Fibroblast of lung (primary cell): Measurements from ENCODE around the gene SLC25A12. TPM values are rescaled to one million over a fixed set of nuclear protein-coding genes. Genes with fewer than 3 reads are reported as not detected.

Experiments
- DNase-seq, 2 donors: peaks; one replicate each; pipeline versions ENCODE4 v3.0.0 to v3.0.0-alpha.2; 2010; ENCODE audit warnings: low read depth in 2 of 2
- H2AFZ ChIP-seq: 2 replicates; pipeline ENCODE4 v1.5.1; 2012; ENCODE audit warnings: low read length, control low read depth, inconsistent platforms
- H3K27ac ChIP-seq: 2 replicates; pipeline ENCODE4 v1.5.1; 2011; ENCODE audit warnings: low read length, control low read depth; ENCODE audit not compliant: insufficient read depth
- H3K27me3 ChIP-seq: 2 replicates; pipeline ENCODE4 v1.5.1; 2011; ENCODE audit warnings: mild to moderate bottlenecking, low read length; ENCODE audit not compliant: control insufficient read depth, insufficient read depth
- H3K36me3 ChIP-seq: 2 replicates; pipeline ENCODE4 v1.5.1; 2011; ENCODE audit warnings: low read length; ENCODE audit not compliant: control insufficient read depth, insufficient read depth
- H3K4me1 ChIP-seq: 2 replicates; pipeline ENCODE4 v1.5.1; 2011; ENCODE audit warnings: low read length; ENCODE audit not compliant: control insufficient read depth, insufficient read depth; ENCODE audit errors: extremely low read depth
- H3K4me2 ChIP-seq: 2 replicates; pipeline ENCODE4 v1.5.1; 2011; ENCODE audit warnings: low read length, control low read depth; ENCODE audit not compliant: insufficient read depth; ENCODE audit errors: extremely low read depth
- H3K4me3 ChIP-seq, 4 experiments: fragments of 200-600 bp in 1 of 4; sonication (generic) in 1 of 4; replicated peaks in 1 of 4; 2 replicates each; pipeline ENCODE4 v1.5.1; 2011 to 2016; ENCODE audit warnings: low read length in 4 of 4, low read depth in 3 of 4, mild to moderate bottlenecking in 3 of 4, control low read depth in 2 of 4, inconsistent platforms in 1 of 4, mixed read lengths in 1 of 4; ENCODE audit not compliant: insufficient read depth in 1 of 4; ENCODE audit errors: control extremely low read depth in 1 of 4
- H3K79me2 ChIP-seq: 2 replicates; pipeline ENCODE4 v1.5.1; 2012; ENCODE audit warnings: mild to moderate bottlenecking, low read length, inconsistent platforms; ENCODE audit not compliant: control insufficient read depth, insufficient read depth
- H3K9ac ChIP-seq: 2 replicates; pipeline ENCODE4 v1.5.1; 2011; ENCODE audit warnings: mild to moderate bottlenecking, low read length, control low read depth; ENCODE audit not compliant: insufficient read depth
- H3K9me3 ChIP-seq: 2 replicates; pipeline ENCODE4 v1.5.1; 2012; ENCODE audit warnings: low read depth, low read length; ENCODE audit not compliant: control insufficient read depth, insufficient read depth
- H4K20me1 ChIP-seq: 2 replicates; pipeline ENCODE4 v1.5.1; 2011; ENCODE audit warnings: low read length; ENCODE audit not compliant: control insufficient read depth, insufficient read depth; ENCODE audit errors: extremely low read depth
- CTCF ChIP-seq, 2 donors: IDR thresholded peaks in 1 of 2; conservative IDR thresholded peaks in 1 of 2; 1 replicate in 1 of 2; 2 replicates in 1 of 2; pipeline ENCODE4 v1.5.1; 2011 to 2012; ENCODE audit warnings: low read length in 2 of 2, control low read depth in 1 of 2, inconsistent platforms in 1 of 2, low read depth in 1 of 2, mild to moderate bottlenecking in 1 of 2
- EZH2 ChIP-seq: IDR thresholded peaks from 2 replicates; pipeline ENCODE4 v1.5.1; 2012; ENCODE audit warnings: low read length, control low read depth, mild to moderate bottlenecking; ENCODE audit errors: missing control alignments
- polyA plus RNA-seq, 2 donors: library from polyadenylated mRNA; depleted of rRNA in 1 of 2; stranded (reverse) in 1 of 2; unstranded in 1 of 2; fragments of >200 nt; gene quantifications; 2 replicates each; pipeline ENCODE4 v1.2.1, GENCODE V29; 2011 to 2012; ENCODE audit warnings: missing spikeins in 1 of 2
- total RNA-seq: library from RNA; depleted of rRNA; stranded (reverse); fragments of >200 nt; gene quantifications from 2 replicates; pipeline ENCODE4 v1.2.1, GENCODE V29; 2014

SLC25A12 gene
- total and polyA plus RNA-seq, 2 donors (not counting 1 experiment from before 2014, with no cell fraction given) = 21.5 to 25.9 TPM

- H3K4me1 ChIP-seq = no peaks in the 10 kb centered on the region
- TF ChIP-seq EZH2 = no peak
- TF ChIP-seq CTCF (conservative IDR thresholded peaks at IDR 0.05 in 1 of 2, IDR thresholded peaks at IDR 0.05 in 1 of 2; ENCODE audit: low read depth in 1 of 2, low read length in 2 of 2) = no peak
Observed at GRCh38 chr2:171836146-171836910, 57.7 kb downstream of the SLC25A12 start.

GRCh38 chr2:171835386-171835785, 58.7 kb downstream of the SLC25A12 start:
- Histone ChIP-seq H2AFZ (no peak overlapping the region), H3K79me2 (no peaks in the 10 kb centered on the region), H3K4me1 (no peaks in the 10 kb centered on the region), H3K36me3 (peaks cover 11% of the 10 kb centered on the region), H3K9me3 (no peaks in the 10 kb centered on the region), H3K4me3 (no peak overlapping the region), H4K20me1 (no peaks in the 10 kb centered on the region), H3K27ac (no peak overlapping the region), H3K27me3 (no peaks in the 10 kb centered on the region), H3K4me2 (no peak overlapping the region), H3K9ac (no peak overlapping the region)
- no peak for TF ChIP-seq CTCF (conservative IDR thresholded peaks at IDR 0.05 in 1 of 2, IDR thresholded peaks at IDR 0.05 in 1 of 2; ENCODE audit: low read depth in 1 of 2, low read length in 2 of 2)
- no peak for TF ChIP-seq EZH2
- no peak for DNase-seq

More at GRCh38 chr2:171836146-171836910, 57.7 kb downstream of the SLC25A12 start:
- H3K4me2 ChIP-seq = no peak overlapping the region
- H3K9ac ChIP-seq = no peak overlapping the region
- H4K20me1 ChIP-seq = no peaks in the 10 kb centered on the region
- no peaks in the 10 kb centered on the region for H3K9me3 ChIP-seq
- no peaks in the 10 kb centered on the region for H3K27me3 ChIP-seq
- H3K4me3 ChIP-seq = no peak overlapping the region
- DNase-seq = peak; percentile 31 to 44
- no peak overlapping the region for H3K27ac ChIP-seq
- H2AFZ ChIP-seq = no peak overlapping the region
- peaks cover 11% of the 10 kb centered on the region for H3K36me3 ChIP-seq
- H3K79me2 ChIP-seq = no peaks in the 10 kb centered on the region

- Histone ChIP-seq H3K79me2 (no peaks in the 10 kb centered on the region), H3K9me3 (no peaks in the 10 kb centered on the region), H2AFZ (no peak overlapping the region), H3K9ac (no peak overlapping the region), H4K20me1 (no peaks in the 10 kb centered on the region), H3K27me3 (no peaks in the 10 kb centered on the region), H3K36me3 (peaks cover 11% of the 10 kb centered on the region), H3K4me1 (no peaks in the 10 kb centered on the region), H3K4me3 (no peak overlapping the region), H3K4me2 (no peak overlapping the region), H3K27ac (no peak overlapping the region)
- DNase-seq = no peak
- TF ChIP-seq EZH2 (no peak), CTCF (conservative IDR thresholded peaks at IDR 0.05 in 1 of 2, IDR thresholded peaks at IDR 0.05 in 1 of 2; ENCODE audit: low read depth in 1 of 2, low read length in 2 of 2) (no peak)
Observed at GRCh38 chr2:171834286-171834685, 59.8 kb downstream of the SLC25A12 start.
